WI38 (cell line): Measurements from ENCODE around the gene VDAC1.

Experiments used
- H3K4me3 ChIP-seq: 2 replicates; pipeline ENCODE4 v1.5.1; 2011; ENCODE audit warnings: low read depth, mild to moderate bottlenecking, control low read depth, low read length
- TF ChIP-seq, protein P1 (sequence below): IDR thresholded peaks from 2 replicates; pipeline ENCODE4 v1.5.1; 2012; ENCODE audit warnings: low read depth, mild to moderate bottlenecking, control low read depth, low read length

The VDAC1 gene

DNA sequence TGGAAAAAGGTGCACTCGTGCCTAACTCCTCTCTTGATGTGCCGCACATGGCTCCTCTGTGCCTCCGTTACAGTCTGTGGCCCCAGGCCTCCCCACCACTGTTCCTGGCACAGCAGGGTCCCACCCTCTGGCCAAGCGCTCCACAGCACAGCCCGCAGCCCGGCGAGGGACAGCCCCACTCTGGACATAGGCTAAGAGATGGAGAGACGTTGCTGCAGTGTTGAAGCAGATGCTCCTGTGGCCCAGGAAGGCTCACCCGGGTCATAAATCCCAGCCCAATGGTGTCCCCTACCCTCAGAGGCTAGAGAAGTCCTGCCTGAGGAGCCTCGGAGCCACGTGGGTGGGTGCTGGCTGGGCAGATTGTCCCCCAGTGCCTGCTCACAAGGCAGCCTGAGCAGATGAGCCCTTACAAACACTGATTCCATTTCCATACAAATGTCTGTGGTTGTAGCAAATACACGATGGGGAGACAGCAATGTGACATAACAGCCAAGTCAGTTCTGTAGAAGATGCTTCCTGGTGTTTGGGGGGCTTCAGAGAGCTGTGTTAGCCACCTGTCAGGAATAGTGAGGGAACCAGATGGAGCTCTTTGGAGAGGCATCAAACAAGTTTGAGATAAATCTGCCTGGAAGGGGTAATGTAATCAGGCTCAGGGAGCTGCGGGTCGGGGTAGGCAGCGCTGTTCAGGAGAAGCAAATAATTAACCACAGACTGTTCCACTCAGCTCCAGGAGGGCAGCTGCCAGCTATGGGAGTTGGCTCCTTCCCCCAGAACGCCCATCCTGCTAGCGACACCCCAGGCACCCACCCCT, 78.1 kb downstream of the VDAC1 start:
- TF ChIP-seq, protein P1, sequence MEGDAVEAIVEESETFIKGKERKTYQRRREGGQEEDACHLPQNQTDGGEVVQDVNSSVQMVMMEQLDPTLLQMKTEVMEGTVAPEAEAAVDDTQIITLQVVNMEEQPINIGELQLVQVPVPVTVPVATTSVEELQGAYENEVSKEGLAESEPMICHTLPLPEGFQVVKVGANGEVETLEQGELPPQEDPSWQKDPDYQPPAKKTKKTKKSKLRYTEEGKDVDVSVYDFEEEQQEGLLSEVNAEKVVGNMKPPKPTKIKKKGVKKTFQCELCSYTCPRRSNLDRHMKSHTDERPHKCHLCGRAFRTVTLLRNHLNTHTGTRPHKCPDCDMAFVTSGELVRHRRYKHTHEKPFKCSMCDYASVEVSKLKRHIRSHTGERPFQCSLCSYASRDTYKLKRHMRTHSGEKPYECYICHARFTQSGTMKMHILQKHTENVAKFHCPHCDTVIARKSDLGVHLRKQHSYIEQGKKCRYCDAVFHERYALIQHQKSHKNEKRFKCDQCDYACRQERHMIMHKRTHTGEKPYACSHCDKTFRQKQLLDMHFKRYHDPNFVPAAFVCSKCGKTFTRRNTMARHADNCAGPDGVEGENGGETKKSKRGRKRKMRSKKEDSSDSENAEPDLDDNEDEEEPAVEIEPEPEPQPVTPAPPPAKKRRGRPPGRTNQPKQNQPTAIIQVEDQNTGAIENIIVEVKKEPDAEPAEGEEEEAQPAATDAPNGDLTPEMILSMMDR = no peak
- no peak overlapping the region for H3K4me3 ChIP-seq

GRCh38 chr5:133925866-133926488, 78.8 kb downstream of the VDAC1 start:
- H3K4me3 ChIP-seq = no peak overlapping the region
- TF ChIP-seq, protein P1 = no peak

GRCh38 chr5:133925269-133925668, 79.5 kb downstream of the VDAC1 start:
- H3K4me3 ChIP-seq = no peak overlapping the region
- TF ChIP-seq, protein P1 = no peak

- TF ChIP-seq, protein P1 = no peak
- H3K4me3 ChIP-seq = no peak overlapping the region
Measured at GRCh38 chr5:133924221-133924920, 80.4 kb downstream of the VDAC1 start.

GRCh38 chr5:133921979-133922378, 82.8 kb downstream of the VDAC1 start:
- TF ChIP-seq, protein P1 = no peak
- no peak overlapping the region for H3K4me3 ChIP-seq
